Activated T-cell treated with anti-CD3 and anti-CD28 coated beads, Interleukin-2, amount 50 U/mL, for 24 hours (primary cell): ENCODE data around the gene CALHM2.

Source experiments
- DNase-seq: peaks from one replicate; pipeline ENCODE4 v3.0.0-alpha.2; 2020
- H3K27ac Mint-ChIP-seq: 2 replicates; pipeline ENCODE4 v1.8.0; 2020; ENCODE audit warnings: mild to moderate bottlenecking, mixed read lengths
- H3K27me3 Mint-ChIP-seq: 2 replicates; pipeline ENCODE4 v1.8.0; 2020; ENCODE audit warnings: mixed read lengths
- H3K36me3 Mint-ChIP-seq: 2 replicates; pipeline ENCODE4 v1.8.0; 2020; ENCODE audit warnings: low read depth, mixed read lengths
- H3K4me1 Mint-ChIP-seq: 2 replicates; pipeline ENCODE4 v1.8.0; 2020; ENCODE audit warnings: low read depth, mixed read lengths
- H3K4me3 Mint-ChIP-seq: 2 replicates; pipeline ENCODE4 v1.8.0; 2020; ENCODE audit warnings: mild to moderate bottlenecking, moderate library complexity, mixed read lengths
- H3K9me3 Mint-ChIP-seq: 2 replicates; pipeline ENCODE4 v1.8.0; 2020; ENCODE audit warnings: mixed read lengths

Gene CALHM2

DNA sequence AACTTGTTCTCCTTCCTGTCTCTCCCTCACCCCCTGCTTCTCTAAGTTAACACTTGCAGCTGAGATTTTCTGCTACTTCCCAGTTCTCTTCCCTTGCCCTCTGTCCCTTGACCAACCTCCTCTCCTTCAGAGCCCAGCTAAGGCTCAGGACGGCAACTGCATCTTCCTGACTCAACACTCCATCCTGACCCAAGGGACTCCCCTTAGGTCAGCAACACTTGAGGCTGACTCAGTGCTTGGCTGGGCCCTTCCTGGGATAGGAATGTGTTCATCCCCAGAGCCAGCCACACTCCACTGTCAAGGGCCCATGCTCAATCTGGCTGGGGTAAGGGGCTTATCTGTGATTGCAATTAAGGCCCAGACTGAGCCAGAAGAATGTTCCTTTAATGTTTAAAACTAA, 3.4 kb downstream of the CALHM2 start:
- peaks cover 57% of the 10 kb centered on the region for H3K4me1 Mint-ChIP-seq
- H3K9me3 Mint-ChIP-seq = no peaks in the 10 kb centered on the region

DNA sequence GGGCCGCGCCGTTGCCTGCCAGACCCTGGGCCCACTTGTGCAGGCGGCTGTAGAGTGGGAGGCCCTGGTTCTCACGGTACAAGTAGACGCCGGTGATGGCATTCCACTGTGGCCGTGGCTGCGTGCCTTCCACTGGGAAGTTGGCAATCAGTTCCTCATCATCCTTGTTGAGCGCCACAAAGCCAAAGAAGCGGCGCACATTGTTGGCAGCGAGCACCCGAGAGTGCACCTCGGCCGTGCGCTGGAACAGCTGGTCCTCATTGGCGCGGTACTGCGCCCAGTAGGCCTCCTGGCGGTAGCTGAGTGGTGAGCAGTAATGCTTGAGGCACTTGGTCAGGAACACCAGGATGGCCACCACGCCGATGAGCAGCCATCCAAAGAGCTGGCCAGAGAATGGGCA, 5.0 kb downstream of the CALHM2 start:
- Mint-ChIP-seq H3K36me3 (peaks cover 87% of the 10 kb centered on the region), H3K4me3 (no peak overlapping the region), H3K4me1 (peaks cover 46% of the 10 kb centered on the region), H3K27ac (peak overlapping the region; percentile 38), H3K9me3 (no peaks in the 10 kb centered on the region), H3K27me3 (no peaks in the 10 kb centered on the region)
- no peak for DNase-seq

More for the DNA sequence above, 3.4 kb downstream of the CALHM2 start:
- peaks cover 71% of the 10 kb centered on the region for H3K36me3 Mint-ChIP-seq
- H3K4me3 Mint-ChIP-seq = no peak overlapping the region
- H3K27me3 Mint-ChIP-seq = no peaks in the 10 kb centered on the region
- peak overlapping the region; percentile 76 for H3K27ac Mint-ChIP-seq
- no peak for DNase-seq

DNA sequence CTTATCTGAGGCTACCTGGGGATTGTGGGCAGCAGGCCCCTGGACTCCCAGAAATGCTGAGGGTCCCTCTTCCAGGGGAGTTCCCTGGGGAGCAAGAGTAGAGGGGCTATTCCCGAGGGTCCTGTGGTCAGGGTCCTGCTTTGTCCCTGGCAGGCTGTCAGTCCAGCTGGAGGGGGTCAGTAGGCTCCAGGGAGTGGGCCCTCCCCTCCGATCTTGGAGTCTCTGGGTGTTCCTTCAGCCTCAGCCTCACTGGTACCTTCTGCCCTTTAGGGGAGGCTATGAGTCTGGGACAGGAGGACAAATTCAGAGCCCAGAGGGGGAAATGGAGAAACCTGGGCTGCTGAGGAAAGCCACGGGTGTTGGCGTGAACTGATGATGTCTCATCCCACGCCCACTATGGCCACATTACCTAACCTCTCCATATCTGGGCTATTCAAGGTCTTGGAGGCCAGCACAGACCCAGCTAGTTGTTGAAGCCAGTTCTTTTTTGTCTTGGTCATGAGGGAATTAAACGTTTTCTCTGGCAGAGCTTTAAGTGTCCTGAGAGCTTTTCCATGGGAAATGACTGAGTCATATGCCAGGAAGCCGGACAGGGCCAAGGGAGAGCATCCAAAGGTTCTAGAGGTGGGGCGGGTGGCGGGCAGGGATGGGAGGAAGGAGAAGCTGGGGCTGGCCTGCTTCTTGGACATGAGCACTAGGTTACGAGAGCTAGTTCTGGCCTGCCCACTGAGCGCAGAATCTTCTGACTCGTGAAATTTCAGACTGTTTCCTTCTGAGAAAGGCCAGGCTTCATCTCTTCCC, 6.2 kb downstream of the CALHM2 start:
- Mint-ChIP-seq H3K27me3 (no peaks in the 10 kb centered on the region), H3K9me3 (no peaks in the 10 kb centered on the region), H3K27ac (peak overlapping the region; percentile 51), H3K4me3 (no peak overlapping the region), H3K4me1 (peaks cover 38% of the 10 kb centered on the region), H3K36me3 (peaks cover 95% of the 10 kb centered on the region)
- no peak for DNase-seq

DNA sequence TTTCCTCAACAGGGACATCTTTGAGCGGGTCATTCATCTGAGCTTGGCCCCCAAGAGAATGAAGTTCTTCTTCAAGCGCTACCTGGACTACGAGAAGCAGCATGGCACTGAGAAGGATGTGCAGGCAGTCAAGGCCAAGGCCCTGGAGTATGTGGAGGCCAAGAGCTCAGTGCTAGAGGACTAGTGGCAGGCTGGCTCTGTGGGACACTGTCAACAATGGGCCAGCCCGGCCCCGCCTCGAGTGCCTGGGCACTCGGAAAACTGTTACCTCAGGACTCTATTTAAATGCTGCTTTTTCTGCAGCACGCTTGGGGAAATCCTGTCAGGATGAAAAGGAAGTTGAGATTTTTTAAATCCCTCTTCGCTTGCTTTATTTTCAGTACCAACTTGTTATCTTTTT, 6.8 kb downstream of the CALHM2 start:
- Mint-ChIP-seq H3K4me3 (no peak overlapping the region), H3K27me3 (no peaks in the 10 kb centered on the region), H3K36me3 (peaks cover 95% of the 10 kb centered on the region), H3K4me1 (peaks cover 32% of the 10 kb centered on the region), H3K9me3 (no peaks in the 10 kb centered on the region), H3K27ac (peak overlapping the region; percentile 51)
- no peak for DNase-seq

DNA sequence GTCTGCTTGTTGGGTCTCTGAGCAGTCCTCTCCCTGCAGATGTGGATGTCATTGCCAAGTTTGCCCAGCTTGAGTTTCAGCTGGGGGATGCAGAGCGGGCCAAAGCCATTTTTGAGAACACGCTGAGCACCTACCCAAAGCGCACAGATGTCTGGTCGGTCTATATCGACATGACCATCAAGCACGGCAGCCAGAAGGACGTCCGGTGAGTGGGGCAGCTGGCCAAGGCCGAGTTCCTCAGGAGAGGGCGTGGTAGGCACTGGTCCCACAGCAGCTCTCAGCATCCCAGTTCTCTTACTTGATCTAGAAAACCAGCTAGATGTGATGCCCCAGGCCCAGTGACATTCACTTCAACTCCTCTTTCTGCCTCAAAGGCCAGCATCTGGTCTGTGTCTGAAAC, 7.7 kb downstream of the CALHM2 start:
- peaks cover 97% of the 10 kb centered on the region for H3K36me3 Mint-ChIP-seq
- H3K4me1 Mint-ChIP-seq = peaks cover 23% of the 10 kb centered on the region
- H3K27ac Mint-ChIP-seq = peak overlapping the region; percentile 45
- H3K9me3 Mint-ChIP-seq = no peaks in the 10 kb centered on the region
- H3K4me3 Mint-ChIP-seq = no peak overlapping the region
- no peaks in the 10 kb centered on the region for H3K27me3 Mint-ChIP-seq
- no peak for DNase-seq

DNA sequence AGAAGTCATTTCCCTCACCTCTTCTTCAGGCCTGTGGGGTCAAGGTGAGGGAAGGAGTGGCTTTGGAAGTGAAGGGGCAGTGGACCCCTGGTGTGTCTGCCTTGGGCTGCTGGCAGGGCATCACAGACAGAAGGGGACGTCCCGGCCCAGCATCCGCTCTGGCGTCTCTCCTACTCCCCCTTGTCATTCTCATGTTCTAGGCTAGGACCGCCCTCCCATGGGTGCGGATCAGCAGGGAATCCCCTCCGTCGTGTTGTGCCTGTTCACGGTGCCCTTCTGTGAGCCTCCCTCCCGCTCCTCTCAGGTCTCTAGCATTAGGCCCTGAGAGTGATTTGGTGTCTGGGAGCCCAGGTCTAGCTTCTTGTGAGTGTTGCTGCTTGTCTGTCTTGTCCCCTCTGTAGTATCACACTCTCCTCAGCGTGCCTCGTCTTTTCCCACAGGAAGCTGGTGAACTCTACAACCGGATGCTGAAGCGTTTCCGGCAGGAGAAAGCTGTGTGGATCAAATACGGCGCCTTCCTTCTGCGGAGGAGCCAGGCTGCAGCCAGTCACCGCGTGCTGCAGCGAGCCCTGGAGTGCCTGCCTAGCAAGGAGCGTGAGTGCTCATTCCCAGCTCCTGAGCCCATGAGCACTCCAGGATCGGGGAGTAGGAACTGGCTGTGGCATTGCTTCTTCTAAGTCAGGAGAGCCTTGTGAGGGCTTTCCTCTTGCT, 8.5 kb downstream of the CALHM2 start:
- H3K9me3 Mint-ChIP-seq = no peaks in the 10 kb centered on the region
- no peaks in the 10 kb centered on the region for H3K27me3 Mint-ChIP-seq
- peaks cover 15% of the 10 kb centered on the region for H3K4me1 Mint-ChIP-seq
- H3K27ac Mint-ChIP-seq = peak overlapping the region; percentile 53
- no peak for DNase-seq
- H3K4me3 Mint-ChIP-seq = no peak overlapping the region
- H3K36me3 Mint-ChIP-seq = peaks cover 96% of the 10 kb centered on the region

DNA sequence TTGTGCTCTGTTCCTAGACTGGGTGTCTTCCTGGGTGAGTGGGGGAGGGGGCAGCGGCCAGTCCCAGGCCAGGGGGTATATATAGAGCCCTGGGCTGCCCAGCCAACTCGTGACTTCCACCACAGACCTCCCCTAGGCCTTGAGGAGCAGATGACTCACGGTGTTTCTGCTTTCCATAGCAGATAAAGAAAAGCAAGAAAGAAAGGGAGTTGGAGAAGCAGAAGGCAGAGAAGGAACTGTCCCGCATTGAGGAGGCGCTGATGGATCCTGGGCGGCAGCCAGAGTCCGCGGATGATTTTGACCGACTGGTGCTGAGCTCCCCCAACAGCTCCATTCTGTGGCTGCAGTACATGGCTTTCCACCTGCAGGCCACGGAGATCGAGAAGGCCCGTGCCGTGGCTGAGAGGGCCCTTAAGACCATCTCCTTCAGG, 10.1 kb downstream of the CALHM2 start:
- no peak overlapping the region for H3K4me3 Mint-ChIP-seq
- peaks cover 9% of the 10 kb centered on the region for H3K4me1 Mint-ChIP-seq
- H3K27me3 Mint-ChIP-seq = no peaks in the 10 kb centered on the region
- peaks cover 97% of the 10 kb centered on the region for H3K36me3 Mint-ChIP-seq
- peak overlapping the region; percentile 85 for H3K27ac Mint-ChIP-seq
- H3K9me3 Mint-ChIP-seq = no peaks in the 10 kb centered on the region
- no peak for DNase-seq

DNA sequence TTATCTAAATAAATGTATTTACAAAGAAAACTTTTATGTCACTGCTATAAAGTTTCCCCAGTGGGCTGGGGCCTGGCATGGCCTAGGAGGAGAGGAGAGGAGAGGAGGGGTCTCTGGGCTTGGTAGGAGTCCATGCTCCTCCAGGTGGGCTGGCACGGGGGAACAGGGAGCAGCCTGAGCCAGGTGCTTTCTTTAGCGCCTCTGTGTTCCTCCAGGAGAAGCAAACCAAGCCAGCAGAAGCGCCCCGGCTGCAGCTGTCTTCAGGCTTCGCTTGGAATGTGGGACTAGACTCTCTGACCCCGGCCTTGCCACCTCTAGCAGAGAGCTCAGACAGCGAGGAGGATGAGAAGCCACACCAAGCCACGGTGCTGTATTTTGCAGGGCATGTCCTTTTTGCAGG, 10.6 kb downstream of the CALHM2 start:
- Mint-ChIP-seq H3K27me3 (no peaks in the 10 kb centered on the region), H3K9me3 (no peaks in the 10 kb centered on the region), H3K4me1 (peaks cover 6% of the 10 kb centered on the region), H3K27ac (peak overlapping the region; percentile 85), H3K36me3 (peaks cover 98% of the 10 kb centered on the region), H3K4me3 (no peak overlapping the region)
- DNase-seq = no peak

DNA sequence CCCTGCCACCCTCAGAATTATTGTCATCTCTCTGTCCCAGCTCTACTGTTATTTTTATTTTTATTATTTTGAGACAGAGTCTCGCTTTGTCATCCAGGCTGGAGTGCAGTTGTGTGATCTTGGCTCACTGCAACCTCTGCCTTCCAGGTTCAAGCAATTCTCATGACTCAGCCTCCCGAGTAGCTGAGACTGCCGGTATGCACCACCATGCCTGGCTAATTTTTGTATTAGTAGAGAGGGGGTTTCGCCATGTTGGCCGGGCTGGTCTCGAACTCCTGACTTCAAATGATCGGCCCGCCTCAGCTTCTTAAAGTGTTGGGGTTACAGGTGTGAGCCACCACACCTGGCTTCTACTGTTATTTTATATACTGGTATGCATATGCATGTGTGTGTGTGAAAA, 11.0 kb downstream of the CALHM2 start:
- Mint-ChIP-seq H3K27me3 (no peaks in the 10 kb centered on the region), H3K36me3 (peaks cover 98% of the 10 kb centered on the region), H3K4me1 (peaks cover 4% of the 10 kb centered on the region), H3K4me3 (no peak overlapping the region), H3K9me3 (no peaks in the 10 kb centered on the region), H3K27ac (no peak overlapping the region)
- no peak for DNase-seq

DNA sequence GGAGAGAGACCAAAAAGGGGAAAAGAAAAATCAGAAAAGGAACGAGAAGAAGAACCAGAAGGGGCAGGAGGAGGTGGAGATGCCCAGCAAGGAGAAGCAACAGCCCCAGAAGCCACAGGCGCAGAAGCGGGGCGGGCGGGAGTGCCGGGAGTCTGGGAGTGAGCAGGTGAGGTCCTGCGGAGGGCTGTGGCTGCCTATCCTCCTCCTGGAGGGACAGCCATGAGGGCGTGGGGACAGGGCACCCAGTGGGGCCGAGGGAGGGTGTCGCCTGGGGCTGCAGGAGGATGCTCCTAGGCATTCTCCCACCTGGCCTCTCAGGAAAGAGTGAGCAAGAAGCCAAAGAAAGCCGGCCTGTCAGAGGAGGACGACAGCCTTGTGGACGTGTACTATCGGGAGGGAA, 11.8 kb downstream of the CALHM2 start:
- Mint-ChIP-seq H3K4me3 (no peak overlapping the region), H3K4me1 (peaks cover under 1% of the 10 kb centered on the region), H3K27me3 (no peaks in the 10 kb centered on the region), H3K36me3 (peaks cover 98% of the 10 kb centered on the region), H3K27ac (peak overlapping the region; percentile 44), H3K9me3 (no peaks in the 10 kb centered on the region)
- DNase-seq = no peak

DNA sequence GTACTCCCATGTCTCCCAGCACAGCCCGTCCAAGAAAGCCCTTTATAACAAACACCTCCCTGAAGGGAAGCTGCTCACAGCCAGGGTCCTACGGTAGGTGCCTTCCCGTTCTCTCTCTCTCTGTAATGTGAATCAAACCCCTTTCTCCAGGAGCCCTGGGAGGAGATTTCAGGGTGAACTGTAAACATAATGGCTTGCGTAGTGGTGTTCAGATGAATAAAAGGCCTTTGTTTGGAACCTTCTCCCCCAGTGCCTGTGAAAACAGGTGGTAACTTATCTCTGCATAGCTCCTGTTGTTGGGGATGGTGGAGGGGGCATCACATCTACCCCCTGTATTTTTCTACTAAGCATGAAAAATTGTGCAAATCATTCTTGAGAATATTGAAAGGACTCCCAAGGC, 12.4 kb downstream of the CALHM2 start:
- no peaks in the 10 kb centered on the region for H3K27me3 Mint-ChIP-seq
- H3K27ac Mint-ChIP-seq = no peak overlapping the region
- no peaks in the 10 kb centered on the region for H3K9me3 Mint-ChIP-seq
- H3K4me3 Mint-ChIP-seq = no peak overlapping the region
- H3K36me3 Mint-ChIP-seq = peaks cover 98% of the 10 kb centered on the region
- no peaks in the 10 kb centered on the region for H3K4me1 Mint-ChIP-seq
- DNase-seq = no peak

DNA sequence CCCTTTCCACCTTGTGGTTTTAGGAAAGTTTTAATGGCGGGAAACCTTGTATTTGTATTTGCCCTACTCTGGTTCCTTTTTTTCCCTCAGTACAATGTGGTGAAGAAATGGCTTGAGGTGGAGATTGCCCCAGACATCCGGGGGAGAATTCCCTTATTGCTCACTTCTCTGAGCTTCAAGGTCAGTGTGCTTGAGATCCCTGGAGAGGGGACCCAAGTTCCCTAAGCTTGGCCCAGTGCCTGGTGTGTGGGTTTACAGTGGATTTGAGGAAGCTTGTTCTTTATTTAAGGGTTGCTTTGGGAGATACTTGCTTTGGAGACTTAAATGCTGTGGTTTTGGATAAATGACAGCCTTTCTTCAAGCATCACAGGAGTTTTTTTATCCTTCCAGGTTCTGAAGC, 18.3 kb downstream of the CALHM2 start:
- H3K36me3 Mint-ChIP-seq = peaks cover 98% of the 10 kb centered on the region

DNA sequence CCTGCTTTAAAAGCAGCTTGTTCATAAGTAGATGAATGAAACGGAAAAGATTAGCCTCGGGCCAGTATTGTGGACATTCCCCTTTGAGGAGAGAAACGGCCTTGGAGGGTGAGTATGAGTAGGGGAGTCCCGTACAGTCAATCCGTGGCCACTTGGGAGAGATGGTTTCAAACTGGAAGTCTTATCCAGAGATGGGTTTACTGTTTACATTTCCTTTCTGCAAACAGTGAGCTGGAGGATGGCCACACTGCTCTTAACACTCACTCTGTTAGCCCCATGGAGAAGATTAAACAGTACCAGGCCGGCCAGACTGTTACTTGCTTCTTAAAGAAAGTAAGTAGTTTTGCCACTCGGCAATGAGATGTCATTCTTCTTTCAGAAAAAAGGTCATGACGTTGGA, 20.3 kb downstream of the CALHM2 start:
- Mint-ChIP-seq H3K4me3 (no peak overlapping the region), H3K9me3 (no peaks in the 10 kb centered on the region), H3K4me1 (peaks cover 37% of the 10 kb centered on the region), H3K27ac (peak overlapping the region; percentile 7), H3K27me3 (no peaks in the 10 kb centered on the region), H3K36me3 (peaks cover 99% of the 10 kb centered on the region)
- DNase-seq = no peak

More for the DNA sequence above, 18.3 kb downstream of the CALHM2 start:
- DNase-seq = no peak
- H3K27ac Mint-ChIP-seq = peak overlapping the region; percentile 23
- no peak overlapping the region for H3K4me3 Mint-ChIP-seq
- peaks cover 17% of the 10 kb centered on the region for H3K4me1 Mint-ChIP-seq
- no peaks in the 10 kb centered on the region for H3K27me3 Mint-ChIP-seq
- no peaks in the 10 kb centered on the region for H3K9me3 Mint-ChIP-seq

DNA sequence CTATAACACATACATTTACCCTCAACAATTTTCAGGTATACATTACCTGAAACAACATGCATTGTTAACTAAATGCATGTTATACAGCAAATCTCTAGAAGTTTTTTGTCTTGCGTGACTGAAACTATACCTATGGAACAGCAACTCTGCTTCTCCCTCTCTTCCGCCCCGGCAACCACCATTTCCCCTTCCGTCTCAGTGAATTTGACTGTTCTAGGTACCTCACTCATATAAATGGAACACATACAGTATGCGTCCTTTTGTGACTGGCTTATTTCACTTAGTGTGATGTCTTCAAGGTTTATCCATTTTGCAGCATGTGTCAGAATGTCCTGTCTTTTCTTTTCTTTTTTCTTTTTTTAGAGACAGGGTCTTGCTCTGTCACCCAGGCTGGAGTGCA, 22.5 kb downstream of the CALHM2 start:
- DNase-seq = no peak
- Mint-ChIP-seq H3K4me1 (peaks cover 41% of the 10 kb centered on the region), H3K27ac (peak overlapping the region; percentile 58), H3K27me3 (no peaks in the 10 kb centered on the region), H3K36me3 (peaks cover 98% of the 10 kb centered on the region), H3K9me3 (no peaks in the 10 kb centered on the region), H3K4me3 (no peak overlapping the region)

DNA sequence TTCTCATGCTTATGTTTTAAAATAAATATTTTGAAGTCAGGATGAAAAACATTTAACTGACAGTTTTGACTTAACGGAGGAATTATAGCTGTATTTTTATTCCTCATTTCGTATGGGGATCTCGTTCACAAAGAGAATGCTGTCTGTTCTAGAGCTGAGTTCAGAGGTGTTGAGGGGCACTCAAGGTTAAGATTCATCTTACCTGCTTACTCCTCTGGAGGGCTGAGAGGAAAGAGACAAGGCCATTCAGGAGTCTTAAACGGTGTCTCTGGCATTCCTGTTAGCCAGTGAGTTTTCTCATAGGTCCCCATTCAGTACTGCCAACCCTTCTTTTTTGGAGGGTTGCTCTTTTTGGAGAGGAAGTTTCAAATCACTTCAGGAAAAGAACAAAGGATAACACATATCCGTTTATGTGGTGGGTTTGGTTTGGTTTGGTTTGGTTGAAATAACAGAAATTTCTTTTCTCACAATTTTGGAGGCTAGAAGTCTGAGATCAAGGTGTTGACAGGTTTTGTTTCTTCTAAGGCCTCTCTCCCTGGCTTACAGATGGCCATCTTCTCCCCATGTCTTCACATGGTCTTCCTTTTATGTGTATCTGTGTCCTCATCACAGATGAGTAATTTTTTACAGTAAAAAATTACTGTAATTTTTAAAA, 23.1 kb downstream of the CALHM2 start:
- Mint-ChIP-seq H3K9me3 (no peaks in the 10 kb centered on the region), H3K4me3 (no peak overlapping the region), H3K27me3 (no peaks in the 10 kb centered on the region), H3K27ac (peak overlapping the region; percentile 58), H3K36me3 (peaks cover 98% of the 10 kb centered on the region), H3K4me1 (peaks cover 41% of the 10 kb centered on the region)
- no peak for DNase-seq
